ENCODE measurements around the gene LOXHD1.

LOXHD1 gene

DNA sequence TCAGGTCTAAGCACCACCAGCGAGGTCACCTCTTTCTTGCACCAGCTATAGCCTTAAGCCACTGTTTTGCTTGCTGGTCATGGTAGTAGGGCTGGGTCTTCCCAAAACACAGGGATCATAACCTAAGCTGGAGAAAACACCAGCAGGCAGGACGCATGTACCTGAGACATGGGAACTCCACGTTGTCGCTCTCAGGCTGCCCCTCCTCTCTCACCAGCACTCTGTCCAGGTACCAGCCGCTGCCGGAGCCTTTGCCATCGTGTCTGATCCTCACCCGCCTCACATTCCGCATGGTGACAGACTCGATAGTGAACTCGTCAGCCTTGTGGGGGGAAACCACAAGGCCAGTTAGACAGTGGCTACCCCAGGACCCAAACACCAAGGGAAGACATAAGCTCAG, 79.5 kb downstream of the LOXHD1 start:
- in situ Hi-C loops (cut with MboI; ENCODE audit: low sequenced_read_pairs), result no loop called here

DNA sequence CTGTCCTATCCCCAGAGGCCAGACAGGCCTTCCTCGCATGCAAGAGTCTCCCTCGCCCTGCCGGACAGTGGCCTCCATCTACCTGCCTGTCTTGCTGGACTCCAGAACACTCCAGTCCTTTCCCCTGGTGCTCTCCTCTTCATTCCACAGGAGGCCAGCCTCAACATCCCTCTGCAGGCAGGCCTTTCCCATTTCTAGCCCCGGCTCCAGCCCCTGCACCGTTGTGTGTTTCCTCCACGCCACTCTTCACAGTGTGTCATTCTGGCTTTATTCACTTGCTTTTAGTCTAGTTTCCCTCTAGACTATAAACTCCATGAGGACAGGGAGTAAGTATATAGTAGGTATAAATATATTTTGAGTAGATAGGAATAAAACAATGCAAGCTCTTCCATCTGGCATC, 81.2 kb downstream of the LOXHD1 start:
- in situ Hi-C loops (cut with MboI; ENCODE audit: low sequenced_read_pairs), result no loop called here

DNA sequence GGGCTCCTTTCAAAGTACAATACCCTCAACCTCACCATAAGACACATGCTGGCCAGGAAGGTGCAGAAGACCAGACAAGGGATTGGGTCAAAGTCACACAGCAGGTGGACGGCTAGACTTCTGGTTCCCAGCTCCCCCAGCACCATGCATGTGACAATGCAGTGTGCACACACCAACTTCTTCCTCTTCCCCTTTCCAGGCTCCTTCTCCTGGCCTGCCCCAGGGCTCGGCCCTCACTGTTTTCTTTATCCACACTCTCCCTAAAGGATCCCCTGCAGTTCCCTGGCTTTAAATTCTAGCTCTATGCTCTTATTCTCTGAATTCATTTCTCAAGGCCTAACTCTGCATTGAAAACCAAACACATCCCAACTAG, 82.3 kb downstream of the LOXHD1 start:
- in situ Hi-C loops (cut with MboI; ENCODE audit: low sequenced_read_pairs), result no loop called here

DNA sequence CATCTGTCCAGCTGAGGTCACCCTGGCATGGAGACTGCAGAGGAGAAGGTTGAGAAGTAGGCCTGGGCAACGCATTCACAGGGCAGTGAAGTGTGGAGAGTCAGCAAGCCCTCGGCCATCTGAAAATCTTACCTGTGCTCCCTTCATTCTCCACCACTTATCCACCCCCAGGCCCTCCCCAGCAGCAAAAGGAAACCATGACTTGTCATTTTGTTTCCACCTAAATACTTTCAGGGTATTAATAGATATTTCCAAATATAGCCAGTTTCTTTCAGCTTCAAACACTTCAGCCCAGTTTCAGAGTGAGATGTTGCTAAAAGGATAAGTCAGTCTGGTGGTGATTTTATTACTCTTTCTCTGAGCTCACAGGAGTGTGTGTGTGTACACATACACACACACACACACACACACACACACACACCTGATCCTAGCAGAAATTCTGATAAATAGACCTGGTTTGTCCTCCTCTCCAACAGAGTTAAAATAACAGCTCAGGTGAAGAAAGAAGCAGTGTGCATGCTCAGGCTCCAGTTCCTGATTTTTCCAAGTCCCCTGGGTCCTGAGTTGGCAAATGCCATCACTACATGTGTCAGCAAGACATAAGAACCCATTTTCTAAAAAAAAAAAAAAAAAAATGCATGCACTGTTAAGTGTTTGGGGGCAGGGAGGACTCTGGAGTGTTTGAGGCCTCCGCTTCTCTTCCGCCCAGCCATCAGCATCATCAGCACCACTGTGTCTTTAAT, 82.8 kb downstream of the LOXHD1 start:
- in situ Hi-C loops (cut with MboI; ENCODE audit: low sequenced_read_pairs), result no loop called here

DNA sequence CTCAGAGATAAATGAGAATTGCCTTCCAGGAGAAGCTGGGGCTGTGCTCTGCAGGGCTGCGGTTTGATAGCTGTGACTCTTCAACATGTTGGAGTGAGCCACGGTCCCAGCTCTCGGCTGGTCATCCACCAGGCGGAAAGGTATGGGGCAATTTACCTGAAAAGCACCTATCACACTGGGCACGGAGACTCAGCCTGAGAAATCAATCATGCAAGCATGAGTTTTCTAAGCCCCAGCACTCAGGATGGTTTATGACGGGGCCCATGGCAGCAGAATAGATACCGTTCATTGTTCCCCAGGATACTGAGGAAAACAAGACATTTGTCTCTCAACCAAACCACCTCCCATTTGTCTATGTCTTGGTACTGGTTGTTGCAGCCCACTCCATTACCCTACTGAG, 83.9 kb downstream of the LOXHD1 start:
- in situ Hi-C loops (cut with MboI; ENCODE audit: low sequenced_read_pairs), result no loop called here

DNA sequence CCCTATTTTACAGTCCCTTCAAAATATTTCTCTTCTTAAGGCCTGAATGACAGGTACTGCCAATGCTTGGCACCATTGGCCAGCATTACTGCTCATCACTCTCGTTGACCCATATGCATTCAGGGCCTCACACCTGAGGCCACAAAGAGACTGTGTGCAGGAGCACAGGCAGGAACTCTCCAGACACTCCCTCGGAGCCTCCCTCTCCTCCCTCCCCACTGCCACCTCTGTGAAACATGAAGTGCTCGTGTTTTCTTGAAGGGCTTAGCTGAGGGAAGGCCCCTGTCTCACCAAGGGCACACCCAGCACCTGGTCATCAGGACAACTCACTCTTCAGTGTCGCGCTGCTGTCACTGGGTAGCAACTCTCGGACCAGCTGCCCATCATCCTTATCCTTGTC, 85.3 kb downstream of the LOXHD1 start:
- in situ Hi-C loops (cut with MboI; ENCODE audit: low sequenced_read_pairs), result no loop called here

DNA sequence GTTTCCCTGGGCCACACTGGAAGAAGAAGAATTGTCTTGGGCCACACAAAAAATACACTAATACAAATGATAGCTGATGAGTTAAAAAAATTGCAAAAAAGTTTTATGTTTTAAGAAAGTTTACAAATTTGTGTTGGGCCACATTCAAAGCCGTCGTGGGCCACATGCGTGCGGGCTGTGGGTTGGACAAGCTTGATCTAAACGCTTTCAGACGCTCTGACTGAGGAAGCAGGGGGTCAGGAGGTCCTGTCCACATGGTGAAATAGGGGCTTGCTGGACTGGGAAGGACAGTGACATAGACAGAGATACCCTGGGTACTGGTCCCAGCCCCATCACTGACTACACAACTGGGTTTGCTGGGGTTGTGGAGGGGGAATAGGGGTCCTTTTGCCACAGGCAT, 86.4 kb downstream of the LOXHD1 start:
- in situ Hi-C loops (cut with MboI; ENCODE audit: low sequenced_read_pairs), result no loop called here

DNA sequence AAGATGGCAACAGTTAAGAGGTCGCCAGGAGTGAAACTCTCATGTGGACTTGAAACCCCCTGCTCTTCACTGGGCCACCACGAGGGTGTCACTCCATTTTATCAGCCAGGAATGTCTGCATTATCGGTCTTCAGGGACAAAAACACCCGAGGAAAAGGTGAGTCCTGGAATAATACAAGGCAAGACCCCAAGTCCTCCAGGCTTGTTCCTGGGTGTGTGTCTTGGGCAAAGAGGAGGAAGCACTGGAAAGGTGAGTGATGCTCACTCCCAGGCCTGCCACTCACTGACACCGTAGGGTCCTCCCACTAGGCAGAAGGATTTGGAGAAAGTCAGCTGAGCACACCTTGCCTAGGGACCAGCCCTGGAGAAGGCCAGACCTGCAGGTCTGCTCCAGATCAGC, 86.9 kb downstream of the LOXHD1 start:
- in situ Hi-C loops (cut with MboI; ENCODE audit: low sequenced_read_pairs), result no loop called here

DNA sequence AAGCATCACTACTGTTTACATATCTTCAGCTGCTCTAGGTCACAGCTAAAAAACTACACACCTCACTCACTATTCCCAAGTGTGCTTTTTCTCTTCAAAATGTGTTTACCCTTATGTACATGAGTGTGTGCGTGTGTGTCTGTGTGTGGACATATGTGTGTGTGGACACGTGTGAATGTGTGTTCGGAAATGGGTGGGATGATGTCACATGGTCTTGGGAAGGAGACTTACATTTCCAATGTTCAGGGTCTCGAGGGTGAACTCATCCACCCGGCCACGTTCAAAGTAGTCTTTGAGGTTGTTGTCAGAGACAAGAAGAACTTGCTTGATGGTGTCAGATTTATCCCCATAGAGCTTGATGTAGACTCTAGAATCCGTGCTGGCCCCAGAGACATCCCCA, 87.8 kb downstream of the LOXHD1 start:
- in situ Hi-C loops (cut with MboI; ENCODE audit: low sequenced_read_pairs), result no loop called here

DNA sequence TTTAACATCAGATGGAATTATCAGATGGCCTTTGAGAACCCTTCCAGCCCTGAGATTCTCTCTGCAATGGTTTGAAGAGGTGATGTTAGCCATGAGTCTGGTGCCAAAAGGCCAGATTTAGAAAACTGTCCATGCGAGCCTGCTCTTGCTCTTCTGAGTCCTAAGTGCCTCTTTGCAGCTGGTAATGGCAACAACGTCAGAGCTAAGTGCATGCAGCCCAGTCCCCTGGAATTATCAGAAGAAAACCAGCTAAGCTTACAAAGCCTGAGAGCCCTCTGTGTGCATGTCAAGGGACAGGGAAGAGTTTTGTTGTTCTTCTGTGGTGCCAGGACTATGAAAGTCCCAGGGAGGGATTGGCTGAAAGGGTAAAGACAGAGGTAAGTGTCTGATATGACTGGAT, 89.8 kb downstream of the LOXHD1 start:
- in situ Hi-C loops (cut with MboI; ENCODE audit: low sequenced_read_pairs), result no loop called here

DNA sequence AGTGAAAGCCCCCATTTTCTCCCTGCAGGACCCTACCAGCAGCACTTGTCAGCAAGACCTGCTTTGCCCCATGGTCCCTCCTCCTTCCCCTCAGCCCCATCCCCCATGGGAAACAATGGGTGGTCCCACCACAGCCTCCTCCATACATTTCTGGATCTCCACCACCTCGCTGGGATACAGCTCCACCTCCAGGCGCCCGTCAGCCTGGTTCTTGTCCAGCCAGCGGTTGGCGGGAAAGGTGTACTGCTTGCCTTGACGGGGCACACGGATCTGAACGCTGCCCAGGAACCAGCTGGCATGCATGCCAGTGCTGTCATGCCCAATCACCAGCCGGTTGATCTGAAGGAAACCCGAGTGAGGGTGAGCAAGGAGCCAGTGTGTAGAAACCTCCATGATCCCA, 90.9 kb downstream of the LOXHD1 start:
- in situ Hi-C loops (cut with MboI; ENCODE audit: low sequenced_read_pairs), result no loop called here

DNA sequence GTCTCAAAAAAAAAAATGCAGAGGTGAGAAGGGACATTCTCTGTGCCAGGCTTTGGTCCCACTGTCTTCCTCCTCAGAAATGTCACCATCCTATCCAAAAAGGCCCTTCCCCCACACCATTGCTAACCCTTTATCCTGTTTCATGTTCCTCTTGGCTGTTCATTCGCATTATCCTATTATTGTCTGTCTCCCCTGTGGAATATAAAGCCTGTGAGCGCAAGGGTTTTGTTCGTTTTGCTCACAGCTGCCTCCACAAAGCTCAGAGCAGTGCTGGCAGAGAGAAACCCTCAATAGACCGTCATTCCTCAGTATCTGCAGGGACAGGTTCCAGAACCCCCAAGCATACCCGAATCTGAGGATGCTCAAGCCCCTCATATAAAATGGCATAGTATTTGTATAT, 91.8 kb downstream of the LOXHD1 start:
- in situ Hi-C loops (cut with MboI; ENCODE audit: low sequenced_read_pairs), result no loop called here

DNA sequence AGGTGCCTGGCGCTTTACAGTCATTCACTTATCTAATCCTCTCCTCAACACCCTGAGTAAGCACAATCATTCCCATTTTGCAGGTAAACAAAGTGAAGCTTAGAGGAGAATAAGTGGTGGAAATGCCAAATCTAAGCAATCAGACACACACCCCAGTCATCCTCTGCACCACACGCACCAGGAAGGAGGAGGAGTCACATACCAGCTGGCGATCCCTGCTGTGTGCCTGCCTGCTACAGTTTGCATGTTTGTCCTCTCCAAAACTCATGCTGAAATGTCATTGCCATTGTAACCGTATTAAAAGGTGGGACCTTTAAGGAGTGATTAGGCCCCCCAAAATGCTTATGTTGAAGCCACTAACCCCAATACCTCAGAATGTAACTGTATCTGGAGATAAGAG, 93.7 kb downstream of the LOXHD1 start:
- in situ Hi-C loops (cut with MboI; ENCODE audit: low sequenced_read_pairs), result no loop called here

DNA sequence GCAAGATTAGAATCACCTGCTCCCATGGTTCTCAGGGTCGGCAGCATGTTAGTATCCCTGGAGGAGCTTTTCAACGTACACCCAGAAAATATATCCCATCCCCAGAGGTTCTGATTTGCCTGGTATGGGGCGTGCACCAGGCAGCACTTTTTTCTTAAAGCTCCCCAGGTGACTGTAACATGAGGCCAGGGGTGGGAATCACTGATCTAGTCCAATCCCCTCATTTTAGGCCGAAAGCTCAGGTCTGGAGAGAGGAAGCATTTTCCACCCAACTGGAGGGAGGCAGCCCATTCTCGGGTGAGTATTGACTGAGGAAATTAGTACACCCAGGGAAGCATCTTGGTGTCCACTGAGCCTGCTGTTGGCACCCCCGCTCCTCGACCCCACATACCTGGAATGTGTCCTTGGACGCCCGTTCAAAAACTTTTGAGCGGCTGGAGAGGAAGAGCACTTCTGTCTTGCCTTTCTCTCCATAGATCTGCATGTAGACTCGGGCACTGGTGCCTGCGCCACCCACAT, 94.3 kb downstream of the LOXHD1 start:
- in situ Hi-C loops (cut with MboI; ENCODE audit: low sequenced_read_pairs), result no loop called here

DNA sequence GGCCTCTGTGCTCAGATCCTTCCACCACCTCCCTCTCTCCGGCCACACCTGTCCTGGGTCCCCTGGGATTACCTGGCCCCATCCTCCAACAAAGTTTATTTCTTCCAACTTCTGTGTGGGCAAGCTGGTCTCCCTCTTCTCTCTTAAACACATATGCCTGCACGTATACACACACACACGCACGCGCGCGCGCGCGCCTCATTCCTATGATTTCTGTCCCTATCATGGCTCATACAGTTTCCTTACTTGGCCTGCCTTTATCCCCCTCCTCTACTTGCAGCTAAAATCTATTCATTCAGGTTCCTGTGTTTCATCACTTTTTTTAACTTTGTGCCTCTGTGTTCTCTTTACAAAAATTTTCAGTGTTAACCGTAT, 96.4 kb downstream of the LOXHD1 start:
- in situ Hi-C loops (cut with MboI; ENCODE audit: low sequenced_read_pairs), result no loop called here

DNA sequence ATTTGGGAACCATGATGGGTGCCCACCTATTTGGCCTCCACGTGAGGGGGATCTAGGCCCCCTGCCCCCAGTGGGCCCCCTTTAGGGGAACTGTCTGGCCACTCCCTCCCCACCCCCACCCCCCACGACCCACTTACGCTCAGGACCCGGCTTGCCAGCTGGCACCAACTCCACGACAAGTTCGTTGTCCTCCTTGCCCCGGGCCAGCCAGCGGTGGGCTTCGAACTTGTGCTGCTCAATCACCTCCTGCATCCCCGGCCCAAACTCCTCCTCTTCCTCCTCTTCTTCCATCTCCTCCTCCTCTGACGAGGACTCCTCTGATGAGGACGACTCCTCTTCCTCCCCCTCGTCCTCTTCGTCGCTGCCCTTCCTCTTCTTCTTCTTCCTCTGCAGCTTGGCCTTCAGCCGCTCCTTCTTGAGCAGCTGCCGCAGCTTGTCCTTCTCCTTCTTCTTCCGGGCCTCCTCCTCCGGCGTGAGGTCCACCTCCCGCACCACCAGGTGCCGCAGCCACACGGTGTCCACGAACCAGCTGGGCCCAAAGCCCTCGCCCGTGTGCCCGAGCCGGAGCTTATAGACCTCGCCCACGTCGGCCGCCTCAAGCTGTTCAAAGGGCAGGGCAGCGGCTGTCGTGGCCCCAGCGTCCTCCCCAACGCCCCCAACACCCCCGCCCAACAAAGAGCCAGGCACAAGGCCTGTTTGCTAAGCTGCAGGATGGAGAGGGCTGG, 96.9 kb downstream of the LOXHD1 start:
- in situ Hi-C loops (cut with MboI; ENCODE audit: low sequenced_read_pairs), result no loop called here

DNA sequence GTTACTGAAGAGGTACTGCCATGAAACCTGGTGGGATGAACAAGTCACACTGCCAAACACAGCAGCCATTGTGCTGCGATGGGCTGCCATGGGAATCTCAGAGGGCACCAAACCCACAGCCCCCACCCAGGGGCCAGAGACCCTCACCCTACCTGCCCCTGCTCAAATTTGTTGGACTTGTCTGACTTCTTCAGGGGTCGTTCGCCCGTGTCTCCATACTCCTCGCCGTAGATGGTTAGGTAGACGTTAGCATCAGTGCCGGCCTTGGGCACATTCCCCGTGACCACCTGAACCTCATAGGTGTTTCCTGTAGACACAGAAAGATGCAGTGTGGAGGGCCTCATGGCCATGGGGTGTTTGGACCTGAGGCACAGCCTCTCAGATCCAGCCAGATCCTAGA, 97.7 kb downstream of the LOXHD1 start:
- in situ Hi-C loops (cut with MboI; ENCODE audit: low sequenced_read_pairs), result no loop called here

DNA sequence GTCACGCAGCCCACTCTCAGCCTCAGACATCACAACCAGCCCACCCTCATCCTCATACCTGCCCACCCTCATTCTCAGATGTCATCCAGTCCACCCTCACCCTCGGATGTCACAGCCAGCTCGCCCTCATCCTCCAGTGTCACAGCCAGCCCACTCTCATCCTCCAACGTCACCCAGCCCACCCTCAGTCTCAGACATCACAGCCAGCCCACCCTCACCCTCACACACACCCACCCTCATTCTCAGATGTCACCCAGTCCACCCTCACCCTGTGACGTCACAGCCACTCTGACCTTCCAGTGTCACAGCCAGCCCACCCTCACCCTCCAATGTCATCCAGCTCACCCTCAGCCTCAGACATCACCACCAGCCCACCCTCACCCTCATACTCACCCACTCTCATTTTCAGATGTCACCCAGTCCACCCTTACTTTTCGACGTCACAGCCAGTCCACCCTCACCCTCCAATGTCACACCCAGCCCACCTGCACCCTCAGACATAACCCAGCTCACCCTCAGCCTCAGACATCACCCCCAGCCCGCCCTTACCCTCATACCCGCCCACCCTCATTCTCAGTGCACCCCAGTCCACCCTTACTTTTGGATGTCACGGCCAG, 100.3 kb downstream of the LOXHD1 start:
- in situ Hi-C loops (cut with MboI; ENCODE audit: low sequenced_read_pairs), result no loop called here

DNA sequence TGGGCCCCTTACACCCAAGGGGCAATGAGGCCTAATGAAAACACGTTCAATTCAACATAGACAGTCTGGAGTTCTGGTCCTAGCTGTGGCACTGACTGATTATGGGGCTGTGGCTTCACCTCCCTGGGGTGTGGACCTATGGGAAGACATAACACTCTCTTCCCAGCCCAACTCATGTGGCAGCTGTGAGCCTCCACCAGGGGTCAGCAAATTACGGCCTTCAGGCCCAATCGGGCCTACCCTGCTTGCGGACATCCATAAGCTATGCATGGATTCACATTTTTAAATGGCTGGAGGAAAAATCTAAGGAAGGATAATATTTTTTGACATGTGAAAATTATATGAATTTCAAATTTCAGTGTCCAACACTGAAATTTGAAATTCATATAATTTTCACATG, 101.3 kb downstream of the LOXHD1 start:
- in situ Hi-C loops (cut with MboI; ENCODE audit: low sequenced_read_pairs), result no loop called here

DNA sequence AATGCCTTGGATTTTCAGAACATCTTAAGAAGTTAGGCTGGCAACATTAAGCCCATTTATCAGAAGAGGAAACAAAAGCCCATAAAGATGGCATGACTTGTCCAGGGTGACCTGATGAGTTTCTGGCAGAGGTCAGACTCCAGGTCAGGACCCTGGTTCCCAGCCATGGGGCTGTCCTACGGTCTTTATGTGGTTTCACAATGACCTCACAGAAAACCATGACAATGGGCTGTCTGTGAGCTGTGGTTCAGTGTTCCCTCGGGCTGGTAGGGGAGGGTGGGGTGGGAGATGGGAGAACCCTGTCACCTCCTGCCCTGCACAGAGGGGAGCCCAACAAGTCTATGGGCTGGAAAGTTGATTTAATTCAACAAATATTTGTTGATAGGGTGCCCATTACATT, 101.8 kb downstream of the LOXHD1 start:
- in situ Hi-C loops (cut with MboI; ENCODE audit: low sequenced_read_pairs), result no loop called here

DNA sequence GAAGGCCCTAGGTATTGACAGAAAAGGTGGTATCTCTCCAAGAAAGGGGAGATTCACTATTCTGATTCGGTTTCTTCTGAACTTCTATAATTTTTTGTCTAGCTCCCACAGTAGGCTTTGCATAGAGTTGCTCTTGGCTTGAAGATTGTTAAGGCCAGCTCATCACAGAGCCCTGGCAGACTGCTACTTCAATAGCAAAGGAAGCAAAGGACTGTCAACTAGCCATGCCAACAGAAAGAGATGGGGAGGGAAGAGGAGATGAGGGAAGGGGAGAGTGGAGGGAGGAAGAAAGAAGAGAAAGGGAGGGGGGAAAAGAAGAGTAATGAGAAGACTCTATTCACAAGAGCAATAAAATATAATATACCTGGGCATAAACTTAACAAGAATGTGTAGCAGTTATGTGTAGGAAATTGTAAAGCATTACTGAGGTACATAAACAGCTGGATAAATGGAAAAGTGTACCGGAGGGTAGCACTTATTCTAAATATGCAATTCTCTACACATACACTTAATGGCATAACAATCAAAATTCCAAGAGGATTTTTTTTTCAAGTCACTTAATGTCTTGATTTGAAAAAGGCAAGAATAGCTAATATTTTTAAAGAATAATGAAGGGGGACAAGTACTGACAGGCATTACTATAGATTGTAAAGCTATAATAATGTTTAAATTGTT, 102.5 kb downstream of the LOXHD1 start:
- in situ Hi-C loops (cut with MboI; ENCODE audit: low sequenced_read_pairs), result no loop called here

DNA sequence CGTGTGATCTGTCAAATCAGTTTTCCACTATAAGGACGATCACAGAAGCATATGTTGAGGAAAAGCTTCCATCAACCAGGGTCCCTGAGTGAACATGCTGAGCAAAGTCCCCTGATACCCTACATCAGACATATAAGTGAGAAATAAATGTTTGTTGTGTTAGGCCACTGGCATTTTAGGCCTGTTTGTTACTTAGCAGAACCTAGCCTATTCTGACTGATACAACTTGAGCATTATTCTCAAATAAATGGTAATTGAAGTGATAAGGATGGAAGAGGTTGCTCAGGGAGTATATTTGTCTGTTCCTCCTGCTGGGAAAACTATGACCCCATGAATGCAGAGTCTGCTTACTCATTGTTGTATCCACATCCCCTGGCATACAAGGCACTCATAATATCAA, 106.4 kb downstream of the LOXHD1 start:
- in situ Hi-C loops (cut with MboI; ENCODE audit: low sequenced_read_pairs), result no loop called here
